ENCODE data around the gene SERPINB1.
"Not testable (repeated sequence)": the region's sequence is repeated elsewhere in the genome, so short reads cannot be mapped to it uniquely, and the experiment has no call there.

Gene SERPINB1

DNA sequence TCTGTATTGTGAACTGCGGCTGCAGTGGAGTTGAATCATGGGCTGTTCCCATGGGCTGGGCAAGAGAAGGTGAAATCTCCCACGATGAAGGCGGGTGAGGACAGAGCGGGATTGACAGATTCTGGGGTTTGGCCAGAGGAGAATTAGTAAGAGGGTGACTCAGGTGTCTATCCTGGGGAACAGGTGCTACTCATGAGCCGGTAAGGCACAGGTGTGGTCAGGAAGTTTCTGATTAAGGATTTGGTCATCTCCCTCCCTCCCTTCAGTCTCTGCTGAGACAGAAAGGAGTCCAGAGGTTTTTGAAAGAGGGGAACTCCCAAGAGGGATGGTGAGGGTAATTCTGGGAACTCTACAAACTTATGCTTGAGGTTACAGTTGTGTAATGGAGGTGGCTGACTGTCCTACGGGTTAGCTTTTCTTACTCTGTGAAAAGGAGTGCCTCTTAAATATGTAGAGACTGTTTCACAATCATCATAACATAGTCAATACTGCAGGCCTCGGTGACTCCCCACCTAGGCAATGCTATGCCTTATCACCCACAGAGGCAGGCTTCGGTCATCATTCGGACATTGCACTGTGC is 31.5 kb downstream of the SERPINB1 start:
- peak; percentile 39 to 62 for DNase-seq

DNA sequence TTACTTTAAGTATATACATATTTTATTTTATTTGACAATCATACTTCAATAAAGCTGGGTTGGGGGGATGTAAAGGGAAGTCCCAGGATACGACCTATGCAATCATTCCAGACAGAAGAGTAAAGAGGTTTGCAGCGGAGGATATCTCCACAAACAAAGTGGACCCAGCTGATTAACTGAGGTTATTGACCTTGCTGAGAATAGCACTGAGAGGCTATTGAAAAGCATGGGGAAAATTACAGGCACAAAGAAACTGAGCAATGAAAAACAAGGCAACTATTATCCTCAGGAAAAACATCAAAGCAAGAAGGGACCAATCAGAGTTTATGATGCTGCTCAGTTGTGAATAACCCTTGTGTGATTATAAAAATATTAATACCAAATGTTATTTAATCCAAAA is 32.6 kb downstream of the SERPINB1 start:
- DNase-seq = no peak

DNA sequence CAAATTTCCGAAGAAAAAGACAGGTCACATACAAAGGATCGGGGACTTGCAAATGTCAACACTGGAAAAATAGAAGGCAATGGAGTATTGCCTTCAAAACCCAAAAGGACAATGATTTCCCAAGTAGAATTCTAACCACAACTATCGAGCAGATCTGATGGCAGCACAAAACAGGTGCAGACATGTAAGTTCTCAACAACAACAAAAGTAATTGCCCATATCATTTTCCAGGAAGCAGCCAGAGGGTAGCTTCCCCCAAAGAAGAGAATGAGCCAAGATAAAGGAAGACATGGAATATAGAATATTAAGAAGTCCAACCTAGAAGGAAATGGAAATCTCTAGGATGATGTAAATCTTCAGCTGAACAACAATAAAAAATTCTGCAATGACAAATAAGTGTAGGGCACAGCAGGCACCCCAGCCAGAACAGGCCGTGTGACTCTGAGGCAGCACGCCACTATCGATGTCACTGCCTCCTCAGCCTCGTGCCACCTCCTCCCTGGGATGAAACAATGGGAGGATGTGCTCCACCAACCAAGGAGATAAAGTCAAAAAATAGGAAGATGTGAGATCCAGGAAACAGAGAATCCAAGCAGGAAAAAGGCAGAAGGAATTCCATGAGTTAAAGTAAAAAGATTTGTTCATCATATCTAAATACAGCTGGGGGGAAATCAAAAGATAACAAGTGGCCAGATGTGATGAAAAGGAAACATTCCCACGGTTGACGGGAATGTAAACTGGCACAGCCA is 34.1 kb downstream of the SERPINB1 start:
- peak; percentile 36 to 47 for DNase-seq

GRCh38 chr6:2806644-2807043 is 35.0 kb downstream of the SERPINB1 start:
- no peak for DNase-seq

GRCh38 chr6:2805031-2805430 is 36.6 kb downstream of the SERPINB1 start:
- no peak for DNase-seq

DNA sequence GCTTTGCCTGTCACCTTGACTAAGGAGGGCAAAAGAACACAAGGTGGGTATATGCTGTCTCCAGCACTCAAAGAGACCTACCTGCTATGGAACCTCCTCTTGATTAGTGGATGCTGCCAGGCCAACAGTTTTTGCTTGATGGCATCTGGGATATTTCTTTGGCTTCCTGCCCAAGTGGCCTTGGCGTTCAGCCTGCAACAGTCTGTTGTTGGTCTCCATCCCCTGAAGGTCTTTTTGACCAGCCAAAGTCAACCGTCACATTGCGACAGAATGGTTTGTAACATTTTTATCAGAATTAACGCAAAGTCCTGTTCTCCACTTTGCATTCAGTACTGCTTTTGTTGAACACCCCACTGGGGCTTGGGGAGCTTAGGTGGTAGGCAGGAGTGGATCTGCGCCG is 37.1 kb downstream of the SERPINB1 start:
- DNase-seq = no peak

- no peak for DNase-seq
Measured at GRCh38 chr6:2803731-2804429, 37.8 kb downstream of the SERPINB1 start.

- DNase-seq = no peak
Measured at GRCh38 chr6:2802521-2803060, 39.1 kb downstream of the SERPINB1 start.

- not testable (repeated sequence) for DNase-seq
Measured at GRCh38 chr6:2801687-2802086, 40.0 kb downstream of the SERPINB1 start.

DNA sequence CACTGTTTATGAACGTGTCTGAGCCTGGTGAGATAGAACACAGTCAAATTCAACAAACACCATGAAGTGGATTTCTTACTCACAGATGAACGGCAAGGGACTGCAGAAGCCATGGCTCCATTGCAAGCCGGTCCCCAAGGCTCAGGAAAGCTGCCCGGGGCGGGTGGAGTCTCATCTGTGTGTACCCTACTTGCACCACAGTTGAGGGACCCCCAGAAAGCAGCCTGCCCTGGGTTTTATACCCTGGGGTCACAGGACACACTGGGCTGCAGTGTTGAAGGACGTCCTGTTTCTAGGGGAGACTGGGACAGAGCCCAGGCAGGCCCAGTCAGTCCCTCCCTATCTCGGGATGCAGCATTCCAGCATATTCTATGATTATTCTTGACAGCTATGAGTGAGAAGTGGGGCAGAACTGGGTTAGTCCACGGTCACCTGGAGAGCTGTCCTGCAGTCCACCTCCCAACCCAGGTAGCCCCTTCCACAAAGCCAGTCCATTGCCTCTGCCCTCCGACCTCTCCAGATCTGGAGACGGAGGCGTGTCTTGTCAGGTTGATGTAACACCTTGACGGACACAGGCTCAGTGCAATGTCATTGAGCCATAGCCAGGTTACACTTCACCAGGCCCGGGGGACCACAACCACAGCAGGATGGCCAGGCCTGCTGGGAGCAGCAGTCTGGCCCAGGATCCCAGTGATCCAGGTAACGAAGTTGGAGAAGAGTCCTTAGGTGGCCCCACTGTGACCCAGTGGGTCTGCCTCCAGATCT is 40.9 kb downstream of the SERPINB1 start:
- no peak for DNase-seq

GRCh38 chr6:2799936-2800527 is 41.6 kb downstream of the SERPINB1 start:
- DNase-seq = peak in 1 of 2 donors; percentile 37

DNA sequence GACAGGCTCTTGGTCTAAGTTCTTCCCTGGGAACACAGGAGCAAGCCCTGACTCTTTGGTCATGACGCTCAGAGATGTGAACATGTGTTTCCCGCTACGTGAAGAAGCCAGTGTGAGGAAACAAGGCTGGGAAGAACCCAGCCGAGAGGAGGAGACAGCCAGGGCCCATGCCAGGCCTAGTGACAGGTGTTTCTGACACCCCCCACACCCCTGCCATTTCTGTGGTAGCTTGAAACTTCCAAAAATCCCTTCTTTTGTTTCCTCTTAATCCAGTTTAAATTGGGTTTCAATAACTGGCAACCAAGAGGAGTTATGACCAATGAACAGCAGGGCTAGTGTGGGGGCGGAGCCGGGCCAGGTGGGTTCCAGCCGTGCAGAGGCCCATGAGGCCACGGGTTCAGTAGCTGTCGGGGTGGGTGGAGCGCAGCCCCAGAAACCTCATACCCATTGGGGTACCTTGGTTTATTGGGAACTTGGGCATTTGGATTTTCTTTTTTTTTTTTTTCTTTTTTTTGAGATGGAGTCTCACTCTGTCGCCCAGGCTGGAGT is 43.0 kb downstream of the SERPINB1 start:
- no peak for DNase-seq

DNA sequence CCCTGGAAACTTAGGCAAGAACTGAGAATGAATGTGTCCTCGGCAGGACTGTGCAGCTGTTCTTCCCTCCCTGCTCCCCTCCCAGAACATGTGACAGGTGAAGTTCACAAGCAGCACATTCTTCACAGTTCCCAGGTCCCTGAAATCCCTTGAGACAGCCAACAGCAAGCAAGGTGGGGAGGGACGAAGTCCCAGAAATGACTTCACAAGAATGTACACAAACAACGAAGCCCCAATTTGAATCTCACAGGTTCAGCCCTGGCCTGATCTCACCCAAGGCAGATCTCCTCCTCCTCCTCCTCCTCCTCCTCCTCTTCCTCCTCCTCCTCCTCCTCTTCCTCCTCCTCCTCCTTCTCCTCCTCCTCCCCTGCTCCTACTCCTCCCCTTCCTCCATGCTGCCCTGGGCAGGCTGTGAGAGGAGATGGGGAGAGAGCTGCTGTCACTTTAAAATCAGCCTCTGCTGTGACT is 44.1 kb downstream of the SERPINB1 start:
- DNase-seq = no peak

- peak; percentile 64 to 70 for DNase-seq
Measured at GRCh38 chr6:2796861-2797260, 44.8 kb downstream of the SERPINB1 start.

DNA sequence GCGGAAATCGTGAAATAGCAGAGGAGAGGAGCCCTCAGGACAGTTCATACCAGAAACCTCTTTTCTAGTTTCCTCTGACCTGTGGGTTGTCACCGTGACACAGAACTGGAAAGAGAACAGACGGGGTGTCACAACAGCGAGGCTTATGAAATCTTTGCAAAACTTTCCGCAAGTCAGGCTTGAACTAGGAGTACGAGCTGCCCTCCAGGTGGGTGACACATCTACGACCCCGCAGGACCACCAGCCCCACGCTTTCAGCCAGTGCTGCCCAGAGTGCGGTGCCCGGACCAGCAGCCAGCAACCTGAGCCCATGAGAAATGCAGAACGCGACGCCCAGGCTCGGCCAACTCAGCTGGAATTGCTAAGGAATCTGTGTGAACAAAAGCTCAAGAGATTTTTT is 45.7 kb downstream of the SERPINB1 start:
- peak; percentile 83 to 86 for DNase-seq

- DNase-seq = no peak
Measured at GRCh38 chr6:2795162-2795561, 46.5 kb downstream of the SERPINB1 start.

- DNase-seq = peak; percentile 38 to 48
Measured at GRCh38 chr6:2794171-2794730, 47.4 kb downstream of the SERPINB1 start.

DNA sequence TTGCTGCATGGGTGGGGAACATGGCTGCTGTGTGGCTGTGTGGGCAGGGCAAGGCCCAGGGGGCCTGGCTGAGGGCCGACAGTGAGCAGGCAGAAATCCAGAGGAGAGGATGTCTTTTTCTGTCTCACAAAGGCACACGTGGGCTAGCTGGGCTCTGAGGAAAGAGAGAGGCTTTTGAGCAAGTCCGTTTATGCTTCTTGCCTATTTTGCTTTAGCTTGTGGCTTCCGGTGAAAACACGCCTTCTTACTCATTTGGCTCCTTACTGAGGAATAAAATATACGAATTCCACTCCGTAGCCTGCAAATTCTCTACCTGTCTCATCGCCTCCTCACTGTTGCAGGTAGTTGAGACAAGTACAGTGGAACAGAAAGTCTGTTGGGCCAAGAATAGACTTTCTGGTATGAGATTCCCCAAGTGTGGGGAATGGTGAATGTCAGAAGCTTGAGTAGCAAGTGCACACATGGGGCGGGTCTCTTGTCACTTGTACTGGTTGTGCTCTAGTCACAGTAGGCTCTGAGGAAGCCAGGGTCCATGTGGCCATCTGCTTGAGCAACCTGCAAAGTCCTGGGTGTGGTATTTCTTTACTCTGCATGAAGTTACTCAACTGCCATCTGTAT is 48.0 kb downstream of the SERPINB1 start:
- DNase-seq = peak; percentile 78 to 89

DNA sequence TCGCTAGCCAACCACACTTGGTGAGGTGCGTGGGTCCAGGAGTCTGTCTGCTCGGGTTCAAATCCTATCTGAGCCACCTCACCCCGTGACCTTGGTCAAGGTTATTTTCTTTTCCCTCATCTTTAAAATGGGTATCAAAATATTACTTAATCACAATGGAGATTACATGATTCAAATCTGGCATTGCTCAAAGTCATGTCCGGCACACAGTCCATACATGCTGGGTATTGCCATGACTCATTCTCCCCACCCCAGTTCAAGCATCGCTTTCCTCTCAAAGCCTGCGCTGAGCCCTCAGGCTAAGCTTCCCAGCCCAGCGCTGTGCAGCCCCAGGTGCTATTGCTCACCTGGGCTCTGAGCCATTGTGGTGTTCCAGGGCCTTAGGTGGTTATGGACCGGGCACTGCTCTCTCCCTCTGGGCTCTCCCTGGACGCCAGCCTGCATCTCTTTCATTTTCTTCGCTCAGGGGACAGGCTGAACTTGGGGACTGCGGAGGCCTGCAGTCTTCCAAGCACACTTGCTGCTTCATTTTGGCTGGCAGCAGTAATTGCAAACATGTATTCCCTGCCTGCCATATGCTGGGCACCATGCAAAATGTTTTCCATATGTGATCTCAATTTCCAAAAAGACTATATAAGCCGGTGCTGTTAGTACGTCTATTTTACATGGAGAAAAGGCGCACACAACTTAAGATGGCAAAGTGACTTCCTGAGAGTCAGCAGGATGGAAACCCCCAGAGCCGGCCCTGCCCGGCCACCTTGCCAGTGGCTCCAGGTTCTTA is 49.1 kb downstream of the SERPINB1 start:
- DNase-seq = peak; percentile 19 to 64

DNA sequence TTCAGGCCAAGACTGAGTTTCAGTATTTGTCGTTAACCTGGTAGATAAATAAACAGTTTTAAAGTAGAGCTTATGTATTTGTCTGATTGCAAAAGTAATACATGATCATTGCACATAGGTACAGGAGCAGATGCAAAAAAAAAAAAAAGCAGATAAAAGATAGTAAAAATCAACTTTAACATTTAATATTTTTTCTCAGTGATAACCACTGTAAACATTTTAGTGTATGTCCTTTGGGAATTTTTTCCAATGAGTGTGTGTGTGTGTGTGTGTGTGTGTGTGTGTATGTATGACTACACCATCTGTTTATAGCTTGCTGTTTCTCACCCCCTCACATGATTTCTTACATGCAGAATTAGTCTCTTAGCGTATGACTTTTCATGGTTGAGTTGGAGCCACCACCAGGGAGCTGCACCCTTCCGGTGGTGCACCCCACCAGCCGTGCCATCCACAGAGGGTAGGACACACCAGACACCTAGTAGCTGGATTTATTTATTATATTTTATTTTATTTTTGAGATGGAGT is 50.2 kb downstream of the SERPINB1 start:
- peak; percentile 15 for DNase-seq

All from inflammatory macrophage (primary cell).